ENCODE results near the gene MYOCOS.

MYOCOS gene, protein sequence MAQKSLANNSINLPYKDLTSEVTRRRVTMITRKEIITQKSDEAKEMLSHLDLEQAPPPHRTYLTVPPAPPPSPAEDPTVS

DNA sequence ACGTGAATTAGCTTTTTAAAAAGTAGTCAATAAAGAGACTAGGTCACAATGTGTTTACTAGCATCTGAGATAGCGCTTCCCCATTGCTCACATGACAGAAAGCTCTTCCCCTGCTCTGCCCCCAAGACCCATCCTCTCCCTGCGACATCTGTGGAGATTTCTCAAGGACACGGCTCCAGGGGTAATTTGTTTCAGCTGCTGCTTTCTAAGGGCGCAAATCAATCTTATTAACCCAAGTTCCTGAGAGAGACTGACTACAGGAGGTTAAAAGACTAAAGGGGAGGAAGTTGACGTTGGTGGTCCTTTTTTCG, at the start of gene MYOCOS:
Gene MYOCOS, plus strand, starts transcription at position 92 of the 311 bp plus-strand sequence. CDS start 1,641 bp downstream, outside the sequence.
- POLR2A ChIA-PET: no interaction called here
- no peak for DNase-seq (ENCODE audit: extremely low spot score)
- CTCF ChIA-PET: interaction anchor here (1.4 to 4.2 kb wide), 5 partner anchors 11 to 34 kb away, joined by 3 to 18 read pairs (median 7); no protein-coding TSS in a partner anchor
- TF ChIP-seq, protein P1, sequence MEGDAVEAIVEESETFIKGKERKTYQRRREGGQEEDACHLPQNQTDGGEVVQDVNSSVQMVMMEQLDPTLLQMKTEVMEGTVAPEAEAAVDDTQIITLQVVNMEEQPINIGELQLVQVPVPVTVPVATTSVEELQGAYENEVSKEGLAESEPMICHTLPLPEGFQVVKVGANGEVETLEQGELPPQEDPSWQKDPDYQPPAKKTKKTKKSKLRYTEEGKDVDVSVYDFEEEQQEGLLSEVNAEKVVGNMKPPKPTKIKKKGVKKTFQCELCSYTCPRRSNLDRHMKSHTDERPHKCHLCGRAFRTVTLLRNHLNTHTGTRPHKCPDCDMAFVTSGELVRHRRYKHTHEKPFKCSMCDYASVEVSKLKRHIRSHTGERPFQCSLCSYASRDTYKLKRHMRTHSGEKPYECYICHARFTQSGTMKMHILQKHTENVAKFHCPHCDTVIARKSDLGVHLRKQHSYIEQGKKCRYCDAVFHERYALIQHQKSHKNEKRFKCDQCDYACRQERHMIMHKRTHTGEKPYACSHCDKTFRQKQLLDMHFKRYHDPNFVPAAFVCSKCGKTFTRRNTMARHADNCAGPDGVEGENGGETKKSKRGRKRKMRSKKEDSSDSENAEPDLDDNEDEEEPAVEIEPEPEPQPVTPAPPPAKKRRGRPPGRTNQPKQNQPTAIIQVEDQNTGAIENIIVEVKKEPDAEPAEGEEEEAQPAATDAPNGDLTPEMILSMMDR (IDR thresholded peaks at IDR 0.05; ENCODE audit: control extremely low read depth, extremely low read depth, low read depth, missing control alignments): no peak

DNA sequence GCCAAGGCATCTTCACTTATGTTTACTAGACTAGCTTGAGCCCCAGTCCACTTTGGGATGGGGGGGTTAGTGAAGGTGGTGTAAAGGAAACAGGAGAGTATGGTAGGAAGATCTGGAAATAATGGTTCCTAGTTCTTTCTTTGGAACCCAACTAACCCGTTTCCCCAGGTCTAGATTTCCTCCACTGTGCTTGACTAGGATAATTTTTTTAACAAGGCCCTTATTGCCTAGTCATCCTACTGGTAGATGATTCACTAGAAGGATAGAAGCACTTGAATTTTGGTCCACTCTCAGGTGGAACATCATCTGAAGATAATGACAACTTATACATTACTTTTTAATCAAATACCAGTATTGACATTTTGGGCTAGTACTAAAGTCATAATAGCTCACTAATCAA, 45.9 kb upstream of the MYOCOS start:
- TF ChIP-seq, protein P1 (IDR thresholded peaks at IDR 0.05; ENCODE audit: control extremely low read depth, extremely low read depth, low read depth, missing control alignments): no peak
- POLR2A ChIA-PET: no interaction called here
- CTCF ChIA-PET: interaction anchor here (1.0 to 2.3 kb wide), 3 partner anchors 19 to 50 kb away, joined by 4 to 6 read pairs (median 4); no protein-coding TSS in a partner anchor
- DNase-seq (ENCODE audit: extremely low spot score): no peak

DNA sequence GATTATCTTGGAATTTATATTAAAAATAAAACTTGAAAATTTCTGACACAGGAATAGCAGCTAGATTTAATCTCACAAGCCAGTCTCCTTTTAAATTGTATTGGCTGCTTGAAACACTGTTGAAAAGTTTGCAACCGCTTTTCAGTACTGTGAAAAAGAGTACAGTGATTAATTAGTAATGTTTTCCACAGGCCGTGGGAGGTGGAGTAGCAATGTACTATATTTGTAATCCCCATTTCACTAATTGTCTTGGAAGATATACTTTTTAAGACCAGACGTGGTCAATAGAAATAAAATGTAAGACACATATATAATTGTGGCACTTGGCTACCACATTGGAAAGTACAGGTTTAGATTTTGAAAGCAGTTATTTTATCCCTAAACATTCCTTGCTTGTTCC, 40.8 kb upstream of the MYOCOS start:
- ChIA-PET POLR2A (no interaction called here), CTCF (interaction anchor here (0.7 kb wide), 1 partner anchor 10 kb away, joined by 3 read pairs; no protein-coding TSS in a partner anchor)
- TF ChIP-seq, protein P1 (IDR thresholded peaks at IDR 0.05; ENCODE audit: control extremely low read depth, extremely low read depth, low read depth, missing control alignments): no peak
- no peak for DNase-seq (ENCODE audit: extremely low spot score)

DNA sequence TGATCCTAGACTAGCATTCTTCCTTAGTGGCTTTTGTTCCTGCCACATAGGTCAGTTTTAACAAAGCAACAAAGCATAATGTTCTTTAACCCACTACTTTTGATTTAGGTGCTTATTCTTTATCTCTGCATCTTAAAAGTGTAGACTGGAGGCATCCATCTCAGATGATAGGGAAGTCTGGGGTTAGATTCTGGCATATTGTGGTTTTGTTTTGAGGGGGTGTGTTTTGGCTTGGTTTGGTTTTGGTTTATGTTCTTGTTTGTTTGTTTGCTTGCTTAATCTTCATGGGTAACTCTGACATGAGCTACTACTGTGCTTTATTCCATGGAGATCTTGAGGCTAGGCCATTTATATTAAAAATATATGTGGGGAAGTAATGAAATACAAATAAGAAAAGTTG, 40.3 kb upstream of the MYOCOS start:
- ChIA-PET CTCF (interaction anchor here (1.4 to 2.1 kb wide), 2 partner anchors 24 to 58 kb away, joined by 4 read pairs; no protein-coding TSS in a partner anchor), POLR2A (no interaction called here)
- TF ChIP-seq, protein P1 (IDR thresholded peaks at IDR 0.05; ENCODE audit: control extremely low read depth, extremely low read depth, low read depth, missing control alignments): no peak
- no peak for DNase-seq (ENCODE audit: extremely low spot score)

DNA sequence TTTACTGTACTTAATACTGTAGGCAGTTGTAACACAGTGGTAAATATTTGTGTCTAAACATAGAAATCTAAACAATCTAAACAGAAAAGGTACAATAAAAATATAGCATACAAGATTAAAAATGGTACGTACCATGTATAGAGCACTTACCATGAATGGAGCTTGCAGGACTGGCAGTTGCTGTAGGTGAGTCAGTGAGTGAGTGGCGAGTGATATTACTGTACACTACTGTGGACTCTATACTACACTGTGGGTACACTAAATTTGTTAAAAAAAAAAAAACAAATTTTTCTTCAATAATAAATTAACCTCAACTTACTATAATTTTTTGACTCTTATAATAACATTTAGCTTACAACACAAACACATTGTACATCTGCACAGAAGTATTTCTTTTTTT, 39.5 kb upstream of the MYOCOS start:
- POLR2A ChIA-PET: no interaction called here
- TF ChIP-seq, protein P1 (IDR thresholded peaks at IDR 0.05; ENCODE audit: control extremely low read depth, extremely low read depth, low read depth, missing control alignments): no peak
- CTCF ChIA-PET: interaction anchor here (1.4 to 2.1 kb wide), 3 partner anchors 24 to 59 kb away, joined by 4 to 5 read pairs (median 4); no protein-coding TSS in a partner anchor
- no peak for DNase-seq (ENCODE audit: extremely low spot score)

DNA sequence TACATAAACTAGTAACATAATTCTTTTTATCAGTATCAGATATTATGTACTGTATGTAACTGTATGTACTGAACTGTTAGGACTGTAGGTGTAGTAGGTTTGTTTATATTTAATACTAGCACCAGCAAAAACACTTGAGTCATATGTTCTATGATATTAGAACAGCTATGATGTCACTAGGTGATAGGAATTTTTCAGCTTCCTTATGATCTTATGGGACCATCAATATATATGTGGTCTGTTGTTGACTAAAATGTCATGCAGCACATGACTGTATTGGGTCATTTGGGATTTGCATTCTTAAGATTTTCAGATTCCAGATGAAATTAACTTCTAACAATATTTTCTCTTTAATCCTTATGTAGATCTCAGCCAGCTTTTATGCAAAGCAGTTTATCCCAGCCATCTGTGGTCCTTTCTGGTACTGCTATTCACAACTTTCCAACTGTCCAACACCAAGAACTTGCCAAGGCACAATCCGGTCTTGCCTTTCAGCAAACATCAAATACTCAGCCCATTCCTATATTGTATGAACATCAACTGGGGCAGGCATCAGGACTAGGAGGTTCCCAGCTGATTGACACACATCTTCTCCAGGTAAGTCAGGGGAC, 38.3 kb upstream of the MYOCOS start:
- TF ChIP-seq, protein P1 (IDR thresholded peaks at IDR 0.05; ENCODE audit: control extremely low read depth, extremely low read depth, low read depth, missing control alignments): no peak
- POLR2A ChIA-PET: no interaction called here
- no peak for DNase-seq (ENCODE audit: extremely low spot score)
- CTCF ChIA-PET: interaction anchor here (1.9 to 2.1 kb wide), 2 partner anchors 38 to 60 kb away, joined by 4 to 5 read pairs; no protein-coding TSS in a partner anchor
